TTC549 (cell line): ENCODE measurements around the gene COX5A.
"Not testable (repeated sequence)": the region's sequence is repeated elsewhere in the genome, so short reads cannot be mapped to it uniquely, and the experiment has no call there.

ENCODE experiments used
- FAIRE-seq: peaks from 2 replicates; lab custom pipeline; 2012; peaks lifted over from hg19 to GRCh38; lab: Jason Lieb, UNC

Gene COX5A

DNA sequence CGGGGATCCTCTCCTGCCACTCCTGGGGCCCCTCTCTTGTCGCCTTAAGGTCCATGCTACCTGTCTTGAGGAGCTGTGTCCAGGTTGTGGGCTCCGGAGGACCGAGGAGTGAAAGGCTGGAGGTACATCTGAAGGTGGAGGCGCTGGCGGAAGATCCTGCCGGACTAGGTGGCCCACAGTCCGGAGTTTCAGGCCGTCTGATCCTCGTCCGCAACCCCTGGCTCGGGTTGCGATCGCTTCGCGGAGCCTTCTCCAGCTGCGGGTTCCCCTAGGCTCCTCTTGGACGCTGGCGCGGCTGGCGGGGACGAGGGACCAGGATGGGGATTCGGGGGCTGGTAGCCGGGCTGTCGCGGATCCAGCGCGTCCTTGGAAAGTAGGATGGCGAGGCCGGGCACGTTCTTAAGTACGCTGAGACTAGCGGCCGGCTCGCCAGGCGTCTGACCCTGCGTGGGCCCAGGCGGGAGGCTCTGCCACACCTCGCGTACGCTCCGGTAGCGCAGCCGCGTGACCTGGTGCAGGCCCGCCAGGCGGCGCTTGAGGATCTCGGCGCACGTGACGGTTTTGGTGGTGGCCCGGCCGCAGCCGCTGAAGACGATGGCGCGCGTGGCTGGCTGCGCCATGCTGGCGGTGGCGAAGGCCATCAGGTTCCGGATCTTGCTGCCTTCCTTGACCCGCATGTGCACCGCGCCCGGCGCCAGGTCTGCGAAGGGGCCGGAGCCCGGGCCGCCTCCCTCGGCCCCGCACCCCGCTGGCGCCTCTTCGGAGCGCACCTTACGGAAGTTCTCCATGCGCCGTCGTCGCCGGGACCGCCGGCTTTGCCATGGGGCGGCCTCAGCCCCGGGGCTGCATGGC lies 18.1 kb upstream of the COX5A start:
- FAIRE-seq, result no peak

DNA sequence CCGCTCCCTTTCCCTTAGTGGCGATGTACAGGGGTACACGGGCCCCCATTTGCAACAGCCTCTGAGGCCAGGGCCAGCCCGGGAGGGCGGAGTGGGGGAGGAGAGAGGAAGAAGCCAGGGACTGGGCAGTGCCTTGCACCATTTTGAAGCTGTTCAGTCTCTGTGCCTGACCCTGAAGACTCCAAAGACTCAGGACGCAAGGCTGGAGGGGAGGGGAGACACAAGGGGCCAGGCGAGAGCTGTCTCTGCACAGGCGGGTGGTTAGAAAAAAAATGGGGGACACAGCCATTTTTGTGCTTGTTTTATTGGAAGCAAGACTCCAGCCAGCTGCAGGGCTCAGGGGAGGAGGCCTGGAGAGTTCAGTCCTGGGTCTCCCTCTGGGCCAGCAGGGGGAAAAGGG lies 17.1 kb upstream of the COX5A start:
- FAIRE-seq, result no peak

DNA sequence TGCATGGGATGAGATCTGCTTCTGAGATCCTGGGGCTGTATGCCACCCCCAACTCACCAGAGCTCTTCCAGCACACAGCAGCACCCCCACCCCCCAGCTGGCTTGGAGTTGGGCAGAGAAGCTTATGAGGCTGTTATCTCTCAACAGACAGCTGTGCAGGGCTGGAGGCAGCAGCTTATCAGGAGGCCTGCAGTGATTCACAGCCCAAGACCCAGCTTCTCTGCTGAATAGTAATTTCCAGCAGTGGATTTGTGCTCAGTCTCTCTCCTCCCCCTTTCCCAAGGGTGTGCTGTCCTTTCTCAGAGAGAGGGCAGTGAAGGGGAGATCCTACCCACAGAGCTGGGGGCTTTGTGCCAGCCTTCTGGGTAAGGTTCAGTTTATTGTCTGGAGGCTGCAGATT lies 16.6 kb upstream of the COX5A start:
- no peak for FAIRE-seq

DNA sequence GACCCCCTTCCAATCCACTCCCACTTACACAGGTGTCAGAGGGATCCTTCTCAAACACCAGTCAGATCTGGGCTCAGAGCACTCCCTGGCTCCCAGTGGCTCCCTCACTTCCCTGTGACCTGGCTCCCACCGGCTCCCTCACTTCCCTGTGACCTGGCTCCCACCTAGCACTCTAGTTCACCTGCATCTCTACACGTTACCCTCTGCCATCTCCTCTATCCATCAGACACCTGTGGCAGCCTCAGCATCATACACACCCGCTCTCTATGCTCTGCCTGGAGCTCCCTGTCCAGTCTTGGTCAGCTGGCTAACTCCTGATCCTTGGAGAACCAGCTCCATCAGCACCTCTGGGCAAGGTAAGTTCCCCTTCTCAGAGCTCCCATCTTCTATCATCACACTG lies 13.1 kb upstream of the COX5A start:
- no peak for FAIRE-seq

DNA sequence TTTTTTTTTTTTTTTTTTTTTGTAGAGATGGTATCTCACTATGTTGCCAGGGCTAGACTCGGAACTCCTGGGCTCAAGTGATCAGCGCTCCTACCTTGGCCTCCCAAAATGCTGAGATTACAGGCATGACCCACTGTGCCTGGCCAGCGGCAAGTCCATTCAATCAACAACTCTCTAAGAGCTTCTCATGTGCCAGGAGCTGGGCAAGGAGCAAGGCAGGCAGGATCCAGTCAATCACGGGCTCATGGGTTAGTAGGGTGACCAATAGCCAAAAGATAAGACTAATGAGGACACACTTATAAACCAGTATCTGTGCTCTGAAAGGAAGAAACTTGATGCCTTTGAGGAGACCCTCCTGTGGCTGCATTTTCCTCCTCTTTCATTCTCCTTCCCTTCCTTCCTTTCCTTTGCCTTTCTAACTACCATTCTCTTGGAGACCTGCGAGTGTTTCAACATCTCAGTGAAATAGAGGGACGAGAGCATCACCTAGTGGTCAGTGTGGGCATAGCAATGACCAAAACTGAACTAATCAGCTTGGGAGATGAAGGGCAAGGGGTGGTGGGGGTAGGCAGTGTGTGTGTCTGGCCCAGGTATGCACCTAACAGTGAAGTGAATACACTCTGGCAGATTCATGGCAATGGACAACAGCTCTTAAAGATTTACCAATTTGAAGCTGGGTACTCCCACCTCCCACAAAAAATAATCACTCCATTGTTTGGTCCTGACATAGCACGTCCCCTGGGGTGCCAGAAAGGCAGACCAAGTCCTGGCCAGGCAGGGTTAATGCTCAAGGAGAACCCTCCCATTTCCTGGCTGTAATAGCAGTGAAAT lies 12.4 kb upstream of the COX5A start:
- peak; percentile 47 for FAIRE-seq

DNA sequence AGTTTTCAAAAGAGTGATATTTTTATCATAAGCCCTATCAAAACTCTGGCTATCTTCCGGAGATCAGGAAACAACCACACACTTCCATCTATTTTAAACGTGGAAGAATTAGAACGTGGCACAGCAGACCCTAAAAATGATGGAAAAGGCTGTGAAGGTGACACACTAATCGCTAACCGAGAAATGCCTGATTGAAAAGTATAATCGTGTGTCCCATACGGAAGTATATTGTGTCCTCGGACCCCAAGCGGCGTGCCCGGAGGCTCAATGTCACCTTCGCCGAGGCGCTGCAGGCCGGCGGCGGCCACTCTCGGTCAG lies 642 bp downstream of the COX5A start:
- no peak for FAIRE-seq

DNA sequence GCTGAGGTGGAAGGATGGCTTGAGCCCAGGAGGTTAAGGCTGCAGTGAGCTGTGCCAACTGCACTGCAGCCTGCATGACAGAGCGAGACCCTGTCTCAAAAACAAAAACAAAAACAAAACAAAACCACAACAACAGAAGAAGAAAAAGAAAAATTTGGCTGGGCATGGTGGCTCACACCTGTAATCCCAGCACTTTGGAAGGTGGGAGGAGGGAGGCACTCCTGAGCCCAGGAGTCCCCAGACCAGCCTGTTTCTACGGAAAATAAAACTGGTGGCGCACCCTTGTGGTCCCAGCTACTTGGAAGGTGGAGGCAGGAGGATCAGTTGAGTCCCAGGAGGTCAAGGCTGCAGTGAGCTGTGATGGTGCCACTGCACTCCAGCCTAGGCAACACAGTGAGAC lies 2.7 kb downstream of the COX5A start:
- FAIRE-seq, result not testable (repeated sequence)

DNA sequence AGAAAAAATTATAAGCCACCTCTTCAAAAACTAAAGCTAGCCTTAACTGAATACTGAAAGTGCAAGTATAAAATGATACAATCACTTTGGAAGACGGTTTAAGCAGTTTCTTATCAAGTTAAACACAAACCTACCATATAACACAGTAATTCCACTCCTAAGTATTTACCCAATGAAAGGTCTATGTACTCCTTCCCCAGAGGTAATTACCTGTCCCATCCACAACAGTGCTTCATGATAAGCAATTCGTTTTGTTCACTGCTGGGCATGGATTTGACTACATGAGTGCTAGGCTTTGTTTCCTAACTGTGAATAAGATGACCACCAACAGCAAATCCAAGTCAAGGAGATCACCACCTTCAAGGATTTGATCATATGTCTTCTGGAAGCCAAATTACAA lies 4.3 kb downstream of the COX5A start:
- FAIRE-seq, result no peak

DNA sequence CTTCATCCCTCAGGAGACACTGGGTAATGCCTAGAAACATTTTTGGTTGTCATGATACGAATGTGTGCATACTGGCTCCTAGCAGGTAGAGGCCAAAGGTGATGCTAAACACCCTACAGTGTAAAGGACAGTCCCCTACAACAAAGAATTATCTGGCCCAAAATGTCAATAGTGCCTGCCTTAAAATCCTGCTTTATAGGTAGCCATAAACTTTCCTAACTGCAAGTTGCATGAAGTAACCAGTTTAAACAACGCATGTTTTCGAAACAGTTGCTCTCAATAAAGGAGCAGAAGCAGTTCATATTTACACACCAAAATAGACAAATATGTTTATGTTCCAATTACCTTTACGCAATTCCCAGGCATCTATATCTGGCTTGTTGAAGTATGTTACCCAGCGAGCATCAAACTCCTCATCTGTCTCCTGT lies 9.1 kb downstream of the COX5A start:
- no peak for FAIRE-seq

DNA sequence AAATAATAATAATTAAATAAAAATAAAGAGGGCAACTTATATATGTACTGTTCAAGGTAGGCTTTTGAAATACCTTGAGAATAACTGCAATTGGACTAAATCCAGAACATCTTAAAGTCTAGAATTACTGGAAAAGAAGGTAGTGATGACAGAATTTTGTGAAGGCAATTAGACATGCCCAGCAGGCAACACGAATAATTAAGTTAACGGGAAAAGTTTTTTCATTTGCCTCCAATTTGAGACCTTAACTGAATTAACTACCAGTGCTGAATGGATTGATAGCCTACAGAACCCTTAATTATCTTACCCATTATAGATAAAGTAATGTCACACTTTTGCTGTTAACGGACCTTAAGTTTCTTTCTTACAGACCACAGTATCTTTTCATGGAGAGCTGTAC lies 13.3 kb downstream of the COX5A start:
- FAIRE-seq, result no peak

DNA sequence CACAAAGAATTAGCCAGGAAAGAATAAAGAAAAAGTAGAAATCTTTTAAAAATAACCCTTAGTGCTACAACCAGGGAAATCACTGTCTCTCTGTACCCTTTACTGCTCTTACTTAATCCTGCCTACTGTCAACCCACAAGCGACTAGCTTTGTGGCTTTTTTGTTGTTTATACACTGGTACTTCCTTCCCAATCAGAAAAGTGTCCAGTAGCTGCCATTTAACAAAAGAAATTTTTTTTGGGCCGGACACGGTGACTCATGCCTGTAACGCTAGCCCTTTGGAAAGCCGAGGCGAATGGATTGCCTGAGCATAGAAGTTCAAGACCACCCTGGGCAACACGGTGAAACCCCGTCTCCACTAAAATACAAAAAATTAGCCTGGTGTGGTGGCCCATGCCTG lies 17.4 kb downstream of the COX5A start:
- FAIRE-seq, result no peak

DNA sequence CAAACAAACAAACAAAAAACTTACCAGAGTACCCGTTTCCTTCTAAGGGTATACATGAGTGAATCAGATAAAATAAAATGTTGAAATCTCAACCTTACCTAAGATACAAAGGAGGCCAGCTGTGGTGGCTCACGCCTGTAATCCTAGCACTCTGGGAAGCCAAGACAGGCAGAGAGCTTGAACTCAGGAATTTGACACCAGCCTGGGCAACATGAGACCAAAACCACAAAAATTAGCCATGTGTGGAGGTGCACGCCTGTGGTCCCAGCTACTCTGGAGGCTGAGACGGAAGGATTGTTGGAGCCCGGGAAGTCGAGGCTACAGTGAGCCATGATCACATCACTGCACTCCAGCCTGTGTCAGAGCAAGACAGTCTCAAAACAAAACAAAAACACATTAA lies 20.2 kb downstream of the COX5A start:
- no peak for FAIRE-seq

DNA sequence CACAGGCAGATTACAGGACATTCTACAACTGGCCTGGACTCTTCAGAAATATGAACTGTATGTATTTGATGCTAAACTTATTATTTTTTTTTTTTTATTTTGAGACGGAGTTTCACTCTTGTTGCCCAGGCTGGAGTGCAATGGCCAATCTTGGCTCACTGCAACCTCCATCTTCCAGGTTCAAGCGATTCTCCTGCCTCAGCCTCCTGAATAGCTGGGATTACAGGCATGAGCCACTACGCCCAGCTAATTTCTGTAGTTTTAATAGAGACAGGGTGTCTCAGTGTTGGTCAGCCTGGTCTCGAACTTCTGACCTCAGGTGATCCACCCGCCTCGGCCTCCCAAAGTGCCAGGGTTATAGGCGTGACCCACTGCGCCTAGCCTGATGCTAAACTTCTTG lies 24.1 kb downstream of the COX5A start:
- not testable (repeated sequence) for FAIRE-seq

DNA sequence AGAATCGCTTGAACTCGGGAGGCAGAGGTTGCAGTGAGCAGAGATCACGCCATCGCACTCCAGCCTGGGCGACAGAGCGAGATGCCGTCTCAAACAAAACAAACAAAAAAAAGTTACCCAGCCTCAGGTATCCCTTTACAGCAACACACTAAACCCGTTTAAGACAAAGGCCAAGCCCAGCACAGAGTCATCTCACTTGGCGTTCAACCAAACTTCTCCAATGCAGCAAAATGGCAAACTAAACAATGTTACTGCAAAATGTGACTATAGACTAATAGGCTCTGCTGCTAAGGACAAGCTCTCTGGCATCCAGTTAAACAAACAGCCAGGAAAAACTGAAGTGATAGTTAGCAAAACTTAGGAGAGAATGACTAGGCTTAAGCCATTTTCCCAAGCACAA lies 24.8 kb downstream of the COX5A start:
- FAIRE-seq, result no peak

DNA sequence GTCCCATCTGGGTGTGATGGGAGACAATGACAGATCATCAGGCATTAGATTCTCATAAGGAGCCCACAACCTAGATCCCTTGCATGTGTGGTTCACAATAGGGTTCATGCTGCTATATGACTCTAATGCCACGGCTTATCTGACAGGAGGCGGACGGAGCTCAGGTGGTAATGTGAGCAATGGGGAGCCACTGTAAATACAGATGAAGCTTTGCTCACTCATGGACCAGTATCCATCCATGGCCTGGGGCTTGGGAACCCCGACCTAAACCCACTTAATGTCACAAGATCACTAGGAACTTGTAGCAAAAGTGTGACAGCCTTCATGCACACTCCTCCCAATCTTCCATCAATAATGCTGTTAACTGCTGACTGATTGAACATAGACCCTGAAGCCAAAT lies 29.2 kb downstream of the COX5A start:
- FAIRE-seq, result no peak

DNA sequence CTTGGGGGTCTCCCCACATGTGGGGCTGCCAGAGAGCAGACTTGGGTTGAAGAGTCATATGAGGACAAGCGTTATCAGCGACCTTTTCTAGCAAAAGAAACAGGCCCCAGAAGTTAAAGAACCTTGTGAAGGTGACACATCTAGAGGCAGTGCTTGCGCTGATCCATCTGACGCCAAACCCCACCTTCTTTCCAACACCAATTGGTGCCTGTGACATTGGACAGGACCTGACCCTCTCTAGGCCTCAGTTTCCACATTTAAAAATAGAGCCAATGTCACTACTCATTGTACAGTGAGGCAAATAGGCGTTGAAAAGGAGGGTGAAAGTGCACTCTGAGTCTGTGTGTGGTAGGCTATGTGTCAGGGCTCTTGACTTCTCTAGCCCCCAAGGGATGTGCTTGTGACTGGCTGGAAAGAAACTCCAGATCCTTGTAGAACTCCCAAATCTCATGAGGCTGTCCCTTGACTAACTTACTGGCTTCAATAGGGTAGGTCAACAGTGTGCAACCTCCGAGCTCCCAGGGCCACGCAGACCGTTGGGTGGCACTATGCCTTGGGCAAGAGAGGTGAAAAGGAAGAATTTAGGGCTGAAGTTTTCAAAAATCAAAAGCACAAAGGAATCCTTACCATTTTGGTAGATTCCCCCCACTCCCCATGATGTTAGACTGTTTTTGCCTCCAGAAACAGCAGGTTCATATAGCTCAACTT lies 30.6 kb downstream of the COX5A start:
- FAIRE-seq, result no peak

DNA sequence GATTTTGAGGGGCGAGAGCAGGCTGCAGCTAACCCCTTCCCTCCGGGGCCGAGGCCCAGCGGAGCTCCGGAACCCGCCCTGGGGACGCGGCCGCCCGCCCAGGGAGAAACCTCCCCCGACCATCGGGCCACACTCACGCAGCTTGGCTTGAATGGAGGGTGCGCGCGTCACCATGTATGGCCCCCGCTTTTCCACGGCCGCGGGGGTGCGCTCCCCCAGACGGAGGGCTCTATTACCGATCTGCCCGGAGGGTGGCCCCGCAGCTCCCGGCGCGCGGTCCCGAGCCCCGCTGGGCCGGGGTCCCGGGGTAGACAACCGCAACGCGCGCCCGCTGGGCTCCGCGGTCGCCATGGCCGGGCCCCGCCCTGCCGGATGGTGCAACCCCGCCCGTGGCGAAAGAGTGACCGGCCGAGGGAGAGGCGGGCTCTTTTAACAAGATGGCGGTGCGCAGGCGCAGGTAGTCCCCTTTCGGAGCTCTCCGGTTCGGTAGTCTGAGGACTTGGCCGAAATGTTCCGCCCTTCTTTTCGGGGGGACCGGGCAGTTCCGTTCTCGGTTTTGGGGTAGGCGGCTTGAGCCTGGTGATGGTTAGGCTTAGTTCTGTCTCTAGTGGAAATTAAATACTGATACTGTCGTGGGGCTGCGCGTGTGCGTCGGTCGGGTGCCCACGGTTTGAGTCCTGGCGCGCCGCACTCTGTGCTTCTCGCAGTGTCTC lies 31.3 kb downstream of the COX5A start, which contains the start of gene FAM219B:
Gene FAM219B, minus strand, starts transcription at position 402 of the 713 bp plus-strand sequence. Its CDS starts 51 bp downstream, at position 351.
- no peak for FAIRE-seq

DNA sequence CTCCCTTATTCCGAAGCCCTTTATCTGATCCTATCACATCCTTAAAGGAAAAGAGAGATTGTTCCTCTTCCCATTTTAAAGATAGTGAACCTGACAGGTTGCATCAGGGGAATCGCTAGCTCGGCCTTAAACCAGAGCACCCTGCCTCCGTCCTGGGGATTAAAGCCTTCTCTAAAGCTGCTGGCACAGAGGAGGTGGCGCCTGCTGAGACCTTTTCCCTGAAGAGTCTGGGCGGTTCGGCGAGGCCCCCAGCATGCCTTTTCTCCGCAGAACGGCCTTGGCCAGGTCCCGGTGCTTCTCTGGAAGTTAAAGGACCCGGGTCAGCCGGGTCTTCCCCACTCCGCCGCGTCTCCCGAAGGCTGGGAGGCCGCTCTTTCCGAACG lies 31.8 kb downstream of the COX5A start:
- no peak for FAIRE-seq

DNA sequence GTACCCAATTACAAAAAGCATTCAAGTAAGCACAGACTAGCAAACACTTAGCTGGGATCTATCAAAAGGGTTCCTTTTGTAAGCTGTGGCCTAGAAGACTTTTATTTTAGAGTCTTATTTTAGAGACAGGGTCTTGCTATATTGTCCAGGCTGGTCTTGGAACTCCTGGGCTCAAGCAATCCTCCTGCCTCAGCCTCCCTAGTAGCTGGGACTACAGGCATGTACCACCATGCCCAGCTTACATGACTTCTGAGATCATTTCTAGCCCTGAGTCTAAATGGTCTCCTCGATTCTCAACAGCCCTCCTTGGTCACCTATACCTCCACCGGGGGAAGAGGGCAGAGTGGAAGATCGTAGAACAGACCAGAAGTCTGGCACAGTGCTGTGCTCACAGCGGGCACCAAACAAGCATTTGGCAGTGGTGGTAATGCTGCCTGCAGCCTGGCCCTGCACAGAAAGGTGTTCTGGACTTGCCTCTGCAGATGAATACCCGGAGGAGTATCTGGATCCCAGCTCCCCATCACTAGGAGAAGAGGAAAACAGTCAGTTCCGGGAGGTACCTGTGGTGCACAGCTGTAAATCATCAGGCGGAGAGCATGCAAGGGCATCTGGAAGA lies 33.6 kb downstream of the COX5A start:
- no peak for FAIRE-seq

DNA sequence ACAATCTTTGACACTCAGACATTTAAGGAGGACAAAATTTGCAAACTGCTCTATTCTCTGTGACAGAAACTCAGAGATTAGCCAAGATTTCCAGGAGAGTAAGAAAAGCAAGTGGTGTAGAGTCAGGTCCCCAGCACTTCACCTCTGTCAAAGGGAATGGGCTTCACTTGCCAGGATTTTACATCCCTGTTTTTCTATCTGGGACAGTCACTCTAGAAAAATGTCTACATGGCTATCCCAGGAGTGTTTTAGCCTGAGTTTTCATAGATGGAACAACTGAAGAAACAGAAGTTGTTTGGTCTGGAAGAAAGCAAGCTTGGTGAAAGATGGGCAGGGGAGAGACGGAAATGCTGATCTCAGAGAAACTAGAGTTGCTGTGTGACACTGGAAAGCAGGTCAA lies 34.2 kb downstream of the COX5A start:
- no peak for FAIRE-seq

DNA sequence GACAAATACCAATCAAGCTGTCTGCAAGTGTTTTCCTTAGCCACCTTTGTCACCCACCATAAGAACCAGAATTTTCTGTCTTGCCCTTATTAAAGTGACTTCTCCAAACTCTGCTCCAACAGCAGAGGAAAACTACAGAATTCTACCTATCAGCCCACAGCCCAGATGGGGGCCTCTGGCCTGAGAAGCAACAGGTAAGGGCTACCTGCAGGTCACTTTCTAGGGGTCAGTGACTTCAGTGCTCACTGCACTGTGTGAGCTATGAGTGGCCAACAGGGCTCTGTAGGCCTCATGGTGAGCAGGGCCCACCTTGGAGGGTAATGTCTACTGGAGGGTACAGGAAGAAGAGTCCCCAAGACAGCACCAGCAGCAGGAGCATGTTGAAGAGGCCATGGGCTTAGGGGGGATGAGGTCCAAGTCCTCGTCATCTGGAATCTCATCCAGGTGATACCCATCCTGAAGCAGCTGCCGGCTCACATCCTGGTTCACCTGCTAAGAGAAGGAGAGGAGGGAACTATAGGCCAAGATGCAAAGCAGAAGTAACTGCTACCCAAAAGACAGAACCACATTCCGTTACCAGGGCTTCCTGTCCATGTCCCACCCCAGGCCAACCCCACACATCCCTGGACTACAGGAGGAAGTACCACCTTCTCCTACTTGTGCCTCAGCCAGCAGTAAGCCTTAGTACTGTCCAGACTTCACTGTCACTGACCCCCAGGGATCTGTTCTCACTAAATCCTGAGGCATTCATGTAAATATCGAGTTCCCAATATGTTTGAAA lies 35.4 kb downstream of the COX5A start:
- no peak for FAIRE-seq
